Activated CD4-positive, alpha-beta T cell treated with anti-CD3 and anti-CD28 coated beads, Interleukin-2, amount 10 ng/mL, durations not matched to agents 7 days and 5 days (primary cell): ENCODE results near the gene DZANK1. TPM values are rescaled to one million over a fixed set of nuclear protein-coding genes. Genes with fewer than 3 reads are reported as not detected.

ENCODE experiments used
- CTCF ChIA-PET: fragments of 350-600 bp; sonication (Branson Sonifier 250); formaldehyde crosslinking; loops from one replicate; lab custom pipeline; 2021; ENCODE audit warnings: antibody characterized with exemption; lab: Charles Lee
- POLR2A ChIA-PET: fragments of 350-600 bp; sonication (Branson Sonifier 250); formaldehyde crosslinking; loops from one replicate; lab custom pipeline; 2021; ENCODE audit warnings: antibody characterized with exemption; lab: Charles Lee
- DNase-seq: peaks from one replicate; pipeline ENCODE4 v3.0.0-alpha.2; 2020
- H3K27ac Mint-ChIP-seq: one replicate; pipeline ENCODE4 v1.8.0; 2021; ENCODE audit warnings: mild to moderate bottlenecking, moderate library complexity, mixed read lengths
- H3K27me3 Mint-ChIP-seq: one replicate; pipeline ENCODE4 v1.8.0; 2021; ENCODE audit warnings: mixed read lengths
- H3K36me3 Mint-ChIP-seq: one replicate; pipeline ENCODE4 v1.8.0; 2021; ENCODE audit warnings: low read depth, mixed read lengths
- H3K4me1 Mint-ChIP-seq: one replicate; pipeline ENCODE4 v1.8.0; 2021; ENCODE audit warnings: mixed read lengths
- H3K4me3 Mint-ChIP-seq: one replicate; pipeline ENCODE4 v1.8.0; 2021; ENCODE audit warnings: mild to moderate bottlenecking, moderate library complexity, mixed read lengths
- H3K9me3 Mint-ChIP-seq: one replicate; pipeline ENCODE4 v1.8.0; 2021; ENCODE audit warnings: mixed read lengths
- total RNA-seq, 2 experiments: library from RNA; stranded (reverse); gene quantifications; one replicate each; pipeline ENCODE4 v1.2.3, GENCODE V29; 2021

The DZANK1 gene
- total RNA-seq, 2 experiments from 2014 or later, result 1.6 to 1.7 TPM

DNA sequence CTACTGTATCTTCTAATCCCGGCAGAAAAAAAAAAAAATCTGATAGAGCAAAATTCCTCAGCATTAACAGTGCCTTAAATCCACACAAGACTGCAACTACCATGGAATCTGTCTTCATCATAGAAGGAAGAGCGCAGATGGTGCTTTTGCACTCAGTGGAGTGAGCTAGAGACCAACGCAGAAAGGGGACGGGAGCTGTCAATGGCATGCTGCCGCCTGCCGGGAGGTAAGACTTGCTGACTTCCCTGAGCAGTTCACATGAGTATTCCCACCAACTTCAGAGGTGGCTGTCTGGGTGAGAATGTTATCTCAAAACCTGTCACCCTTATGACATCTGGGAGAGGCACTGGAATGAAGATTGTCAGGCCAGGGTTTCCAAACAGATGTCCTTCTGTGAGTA, 35.6 kb downstream of the DZANK1 start:
- no peak for DNase-seq
- CTCF ChIA-PET, result no interaction called here
- H3K36me3 Mint-ChIP-seq, result no peaks in the 10 kb centered on the region
- POLR2A ChIA-PET, result no interaction called here
- H3K9me3 Mint-ChIP-seq, result no peaks in the 10 kb centered on the region
- H3K27ac Mint-ChIP-seq, result no peak overlapping the region
- H3K4me3 Mint-ChIP-seq, result no peak overlapping the region
- no peaks in the 10 kb centered on the region for H3K4me1 Mint-ChIP-seq
- no peaks in the 10 kb centered on the region for H3K27me3 Mint-ChIP-seq

DNA sequence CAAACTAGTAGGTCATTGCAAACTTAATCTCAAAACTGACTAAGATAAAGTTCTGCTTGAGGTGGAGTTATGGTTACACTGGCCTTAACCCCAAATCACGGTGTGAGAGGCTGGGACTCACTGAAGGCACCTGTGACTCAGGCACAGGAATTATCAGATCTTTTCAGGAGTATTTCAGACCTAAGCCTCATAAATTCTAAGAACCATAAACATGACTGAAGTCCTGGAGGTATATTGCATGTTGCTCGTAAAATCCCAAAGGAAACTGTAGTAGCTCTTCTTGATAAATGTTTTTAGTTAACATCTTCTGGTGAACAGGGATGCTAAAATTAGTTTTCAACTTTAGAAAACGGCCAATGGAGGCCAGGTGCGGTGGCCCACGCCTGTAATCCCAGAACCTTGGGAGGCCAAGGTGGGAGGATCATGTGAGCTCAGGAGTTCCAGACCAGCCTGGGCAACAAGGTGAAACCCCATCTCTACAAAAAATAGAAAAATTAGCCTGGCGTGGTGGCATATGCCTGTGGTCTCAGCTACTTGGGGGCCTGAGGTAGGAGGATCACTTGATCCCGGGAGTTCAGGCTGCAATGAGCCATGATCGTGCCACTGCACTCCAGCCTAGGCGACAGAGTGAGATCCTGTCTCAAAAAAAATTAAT, 36.5 kb downstream of the DZANK1 start:
- Mint-ChIP-seq H3K36me3 (no peaks in the 10 kb centered on the region), H3K4me3 (no peak overlapping the region), H3K27ac (no peak overlapping the region), H3K9me3 (no peaks in the 10 kb centered on the region), H3K4me1 (no peaks in the 10 kb centered on the region), H3K27me3 (no peaks in the 10 kb centered on the region)
- no peak for DNase-seq
- ChIA-PET POLR2A (no interaction called here), CTCF (no interaction called here)

DNA sequence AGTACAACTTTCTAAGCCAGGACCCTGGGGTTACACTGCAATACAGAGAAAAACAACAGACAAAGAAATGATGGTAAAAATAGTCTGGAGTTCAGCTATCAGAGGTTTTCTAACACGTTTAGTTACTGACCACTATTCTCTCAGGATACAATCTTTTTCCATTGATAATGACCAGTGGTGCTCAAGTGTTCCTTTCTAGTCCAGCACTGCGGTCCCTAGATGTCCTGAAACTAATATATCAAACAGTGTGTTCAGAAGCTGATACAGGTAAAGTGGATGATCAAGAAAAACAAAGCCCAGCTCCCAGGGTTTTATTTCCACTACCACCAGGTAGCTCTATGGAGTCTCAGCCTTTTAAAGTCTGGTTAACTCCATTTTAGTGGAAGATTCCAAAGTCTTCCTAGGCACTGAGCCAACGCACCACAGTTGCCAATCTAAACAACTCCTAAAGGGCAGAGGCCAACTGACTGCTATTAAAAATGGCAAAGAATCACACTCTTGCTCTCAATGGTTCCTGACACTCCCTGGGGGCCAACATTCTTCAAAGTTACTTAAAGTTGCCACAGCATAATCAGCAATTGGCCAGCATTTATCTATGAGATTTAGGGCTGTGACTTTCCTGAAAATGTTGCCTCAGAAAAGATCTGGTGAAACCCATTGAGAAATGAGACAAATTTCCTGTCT, 38.2 kb downstream of the DZANK1 start:
- no peaks in the 10 kb centered on the region for H3K27me3 Mint-ChIP-seq
- no peaks in the 10 kb centered on the region for H3K36me3 Mint-ChIP-seq
- ChIA-PET POLR2A (no interaction called here), CTCF (no interaction called here)
- no peak overlapping the region for H3K4me3 Mint-ChIP-seq
- no peak overlapping the region for H3K27ac Mint-ChIP-seq
- no peaks in the 10 kb centered on the region for H3K9me3 Mint-ChIP-seq
- no peak for DNase-seq
- H3K4me1 Mint-ChIP-seq, result no peaks in the 10 kb centered on the region

- Mint-ChIP-seq H3K4me3 (no peak overlapping the region), H3K9me3 (no peaks in the 10 kb centered on the region), H3K36me3 (no peaks in the 10 kb centered on the region), H3K4me1 (no peaks in the 10 kb centered on the region), H3K27ac (no peak overlapping the region), H3K27me3 (no peaks in the 10 kb centered on the region)
- ChIA-PET CTCF (no interaction called here), POLR2A (no interaction called here)
- DNase-seq, result no peak
Measured at GRCh38 chr20:18427214-18427613, 39.6 kb downstream of the DZANK1 start.

DNA sequence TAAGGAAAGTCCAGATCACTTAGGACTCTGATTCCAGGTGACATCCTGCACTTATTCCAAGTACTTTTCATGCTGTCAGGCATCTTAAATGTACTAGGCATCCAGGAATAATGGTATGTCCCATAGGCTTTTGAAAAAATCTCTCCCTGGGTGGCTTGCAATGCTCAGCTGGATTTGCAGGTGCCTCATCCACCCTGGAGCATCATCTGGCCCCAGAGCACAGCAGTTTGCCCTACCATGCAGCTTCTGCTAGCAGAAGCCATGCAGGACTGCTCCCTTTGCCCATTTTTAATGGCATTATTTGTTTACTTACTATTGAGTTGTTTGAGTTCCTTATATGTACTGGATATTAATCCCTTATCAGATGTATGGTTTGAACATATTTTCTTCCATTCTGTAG, 45.2 kb downstream of the DZANK1 start:
- Mint-ChIP-seq H3K4me3 (no peak overlapping the region), H3K27me3 (no peaks in the 10 kb centered on the region), H3K27ac (no peak overlapping the region), H3K36me3 (no peaks in the 10 kb centered on the region), H3K9me3 (no peaks in the 10 kb centered on the region), H3K4me1 (no peaks in the 10 kb centered on the region)
- CTCF ChIA-PET, result no interaction called here
- DNase-seq, result no peak
- POLR2A ChIA-PET, result no interaction called here

DNA sequence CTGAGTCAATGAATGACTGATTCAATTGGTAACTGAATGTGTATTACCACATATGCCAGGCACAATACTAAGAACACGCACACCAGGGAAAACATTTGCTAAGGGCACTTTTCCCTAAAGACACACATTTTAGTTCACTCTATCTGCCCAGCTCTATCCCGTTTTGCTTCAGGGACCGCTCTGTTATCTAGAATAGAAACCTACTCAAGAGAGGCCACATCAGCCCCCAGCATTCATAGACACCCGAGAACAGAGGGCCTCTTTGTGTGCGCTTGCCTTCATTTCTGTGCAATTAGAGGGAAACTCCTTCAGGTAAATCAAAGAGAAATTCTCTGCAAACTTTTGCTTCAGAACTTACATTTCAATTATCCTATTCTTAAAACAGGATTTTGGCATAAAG, 50.3 kb downstream of the DZANK1 start:
- ChIA-PET POLR2A (no interaction called here), CTCF (no interaction called here)
- Mint-ChIP-seq H3K4me1 (peaks cover 12% of the 10 kb centered on the region), H3K36me3 (no peaks in the 10 kb centered on the region), H3K9me3 (no peaks in the 10 kb centered on the region), H3K4me3 (no peak overlapping the region), H3K27me3 (no peaks in the 10 kb centered on the region), H3K27ac (no peak overlapping the region)
- no peak for DNase-seq

DNA sequence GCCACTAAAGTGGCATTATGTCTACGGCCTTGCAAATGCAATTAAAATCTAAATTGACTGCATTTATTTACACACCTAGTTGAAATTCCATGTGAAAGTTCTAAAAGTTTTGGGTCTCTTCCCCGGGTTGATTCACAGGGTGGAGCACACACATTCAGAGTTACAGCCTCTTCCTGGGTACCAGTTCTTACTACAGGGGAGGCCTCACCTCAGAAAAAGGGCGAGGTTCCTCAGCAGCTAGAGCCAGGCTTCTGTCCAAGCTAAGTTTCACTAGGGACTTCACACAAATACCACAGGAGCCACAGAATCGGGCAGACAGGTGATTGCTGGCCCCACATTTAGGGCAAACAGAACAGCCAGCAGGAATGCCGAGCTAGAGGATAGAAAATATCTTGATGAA, 52.7 kb downstream of the DZANK1 start:
- no peak overlapping the region for H3K27ac Mint-ChIP-seq
- H3K36me3 Mint-ChIP-seq, result no peaks in the 10 kb centered on the region
- no peaks in the 10 kb centered on the region for H3K27me3 Mint-ChIP-seq
- POLR2A ChIA-PET, result no interaction called here
- no peaks in the 10 kb centered on the region for H3K9me3 Mint-ChIP-seq
- peaks cover 12% of the 10 kb centered on the region for H3K4me1 Mint-ChIP-seq
- no peak for DNase-seq
- no peak overlapping the region for H3K4me3 Mint-ChIP-seq
- CTCF ChIA-PET, result interaction anchor here (0.9 to 1.0 kb wide), 2 partner anchors 48 to 146 kb away, joined by 3 read pairs; no protein-coding TSS in a partner anchor

- Mint-ChIP-seq H3K27ac (no peak overlapping the region), H3K4me3 (no peak overlapping the region), H3K4me1 (peaks cover 12% of the 10 kb centered on the region), H3K9me3 (no peaks in the 10 kb centered on the region), H3K27me3 (no peaks in the 10 kb centered on the region), H3K36me3 (no peaks in the 10 kb centered on the region)
- ChIA-PET CTCF (interaction anchor here (0.9 kb wide), 1 partner anchor 54 kb away, joined by 3 read pairs; no protein-coding TSS in a partner anchor), POLR2A (no interaction called here)
- DNase-seq, result no peak
Measured at GRCh38 chr20:18412221-18412901, 54.5 kb downstream of the DZANK1 start.

DNA sequence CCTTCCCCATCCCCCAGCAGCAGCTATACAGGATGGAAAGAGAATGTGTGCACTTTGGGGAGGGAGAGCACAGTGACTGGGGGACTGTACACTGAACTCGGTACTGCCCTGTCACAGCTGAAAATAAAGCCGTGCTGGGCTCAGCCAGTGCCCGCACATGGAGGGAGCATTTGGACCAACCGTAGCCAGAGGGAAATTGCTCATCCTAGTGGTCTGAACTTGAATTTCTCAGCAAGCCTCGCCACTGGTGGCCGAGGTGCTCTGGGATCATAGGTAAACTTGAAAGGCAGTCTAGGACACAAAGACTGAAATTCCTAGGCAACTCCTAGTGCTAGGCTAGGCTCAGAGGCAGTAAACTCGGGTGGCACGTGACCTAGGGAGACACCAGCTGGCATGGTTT, 61.0 kb downstream of the DZANK1 start:
- DNase-seq, result no peak
- no peaks in the 10 kb centered on the region for H3K27me3 Mint-ChIP-seq
- no peaks in the 10 kb centered on the region for H3K36me3 Mint-ChIP-seq
- no peak overlapping the region for H3K27ac Mint-ChIP-seq
- CTCF ChIA-PET, result interaction anchor here (1.0 kb wide), 2 partner anchors 13 to 130 kb away, joined by 3 read pairs; no protein-coding TSS in a partner anchor
- H3K4me1 Mint-ChIP-seq, result peaks cover 9% of the 10 kb centered on the region
- no peaks in the 10 kb centered on the region for H3K9me3 Mint-ChIP-seq
- POLR2A ChIA-PET, result no interaction called here
- H3K4me3 Mint-ChIP-seq, result no peak overlapping the region

DNA sequence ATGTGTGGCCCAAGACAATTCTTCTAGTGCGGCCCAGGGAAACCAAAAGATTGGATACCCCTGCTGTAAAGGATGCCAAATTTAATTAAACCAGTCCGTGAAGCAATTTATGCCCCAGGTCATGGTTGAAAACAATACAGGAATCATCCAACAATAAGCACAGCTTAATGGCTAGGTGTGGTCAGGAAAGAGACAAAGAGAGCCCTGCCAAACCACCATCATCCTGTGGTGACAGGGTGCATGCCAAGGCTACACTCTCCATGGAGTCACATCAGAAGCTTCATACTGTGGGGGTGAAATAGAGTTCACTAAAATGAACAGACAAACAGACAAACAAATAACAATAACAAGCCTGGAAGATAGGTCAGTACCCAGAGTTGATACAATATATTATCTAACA, 62.7 kb downstream of the DZANK1 start:
- no peaks in the 10 kb centered on the region for H3K36me3 Mint-ChIP-seq
- no peaks in the 10 kb centered on the region for H3K9me3 Mint-ChIP-seq
- no peak overlapping the region for H3K4me3 Mint-ChIP-seq
- ChIA-PET POLR2A (no interaction called here), CTCF (interaction anchor here (0.6 kb wide), 1 partner anchor 47 kb away, joined by 3 read pairs; no protein-coding TSS in a partner anchor)
- no peaks in the 10 kb centered on the region for H3K27me3 Mint-ChIP-seq
- H3K4me1 Mint-ChIP-seq, result peaks cover 9% of the 10 kb centered on the region
- peak; percentile 13 for DNase-seq
- peak overlapping the region; percentile 21 for H3K27ac Mint-ChIP-seq

- Mint-ChIP-seq H3K9me3 (no peaks in the 10 kb centered on the region), H3K36me3 (no peaks in the 10 kb centered on the region), H3K27me3 (no peaks in the 10 kb centered on the region), H3K4me1 (peaks cover 9% of the 10 kb centered on the region), H3K4me3 (no peak overlapping the region), H3K27ac (no peak overlapping the region)
- ChIA-PET POLR2A (no interaction called here), CTCF (interaction anchor here (0.6 kb wide), 3 partner anchors 66 to 148 kb away, joined by 3 read pairs; no protein-coding TSS in a partner anchor)
- no peak for DNase-seq
Measured at GRCh38 chr20:18403269-18403668, 63.6 kb downstream of the DZANK1 start.

GRCh38 chr20:18401305-18401704, 65.5 kb downstream of the DZANK1 start:
- Mint-ChIP-seq H3K27ac (no peak overlapping the region), H3K9me3 (no peaks in the 10 kb centered on the region), H3K27me3 (no peaks in the 10 kb centered on the region), H3K36me3 (no peaks in the 10 kb centered on the region), H3K4me3 (no peak overlapping the region), H3K4me1 (peaks cover 9% of the 10 kb centered on the region)
- no peak for DNase-seq
- CTCF ChIA-PET, result no interaction called here
- POLR2A ChIA-PET, result no interaction called here

GRCh38 chr20:18400460-18400859, 66.4 kb downstream of the DZANK1 start:
- POLR2A ChIA-PET, result no interaction called here
- no peaks in the 10 kb centered on the region for H3K36me3 Mint-ChIP-seq
- H3K9me3 Mint-ChIP-seq, result no peaks in the 10 kb centered on the region
- CTCF ChIA-PET, result no interaction called here
- no peaks in the 10 kb centered on the region for H3K27me3 Mint-ChIP-seq
- H3K4me1 Mint-ChIP-seq, result peaks cover 9% of the 10 kb centered on the region
- H3K4me3 Mint-ChIP-seq, result no peak overlapping the region
- no peak overlapping the region for H3K27ac Mint-ChIP-seq
- no peak for DNase-seq
